Measurements from ENCODE around the gene SNTG2. TPM values are rescaled to one million over a fixed set of nuclear protein-coding genes. Genes with fewer than 3 reads are reported as not detected.

The SNTG2 gene
- total and polyA plus RNA-seq, 10 of the 15 experiments (the other 5 are each of a cell fraction or from before 2014, with no cell fraction given) = not detected

DNA sequence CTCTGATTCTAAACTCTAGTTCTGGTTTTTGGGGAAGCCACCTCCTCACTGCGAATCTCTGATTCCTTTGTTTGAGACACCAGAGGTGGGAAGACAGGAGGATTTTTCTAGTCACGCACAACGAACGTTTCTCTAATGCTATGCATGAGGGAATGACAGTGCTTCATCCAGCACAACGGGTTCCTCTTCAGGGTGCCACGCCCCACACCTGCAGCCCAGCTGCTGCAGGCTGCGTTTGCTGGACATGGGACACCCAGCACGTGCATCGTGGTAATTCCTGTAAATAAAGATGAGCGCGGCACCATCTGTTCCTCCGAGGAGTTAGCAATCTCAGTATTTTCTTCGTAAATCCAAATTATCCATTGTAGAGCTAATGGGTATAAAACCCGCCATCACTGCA lies 425.1 kb downstream of the SNTG2 start:
- H3K9me3 ChIP-seq (replicated peaks; ENCODE audit: control insufficient read depth, insufficient read depth, low read length) = no peaks in the 10 kb centered on the region; the same call in 2 of the 3 replicates
- ChIA-PET CTCF (no interaction called here), RAD21 (ENCODE audit: unreplicated experiment) (no interaction called here), POLR2A (no interaction called here), SMC1A (ENCODE audit: uncharacterized antibody, unreplicated experiment) (no interaction called here)
- no peak overlapping the region for H3K4me3 ChIP-seq
- H4K20me1 ChIP-seq (ENCODE audit: control insufficient read depth, insufficient read depth) = no peaks in the 10 kb centered on the region
- H3K27ac ChIP-seq (ENCODE audit: control insufficient read depth, insufficient read depth) = no peak overlapping the region
- no peaks in the 10 kb centered on the region for H3K79me2 ChIP-seq (ENCODE audit: control insufficient read depth, insufficient read depth, low read length)
- no peaks in the 10 kb centered on the region for H3K36me3 ChIP-seq (ENCODE audit: control insufficient read depth in 2 of 2, insufficient read depth in 2 of 2, low read length in 1 of 2)
- H3K27me3 ChIP-seq (replicated peaks in 1 of 2; ENCODE audit: control insufficient read depth in 2 of 2, insufficient read depth in 2 of 2, low read length in 1 of 2) = no peaks in the 10 kb centered on the region
- DNase-seq (ENCODE audit: low read depth, low spot score) = no peak
- intact Hi-C loops (cut with micrococcal nuclease; ENCODE audit: unreplicated experiment) (no loop called here), in situ Hi-C loops (cut with MboI) (no loop called here)
- H3K9ac ChIP-seq (ENCODE audit: control insufficient read depth, insufficient read depth, low read length) = no peak overlapping the region
- FAIRE-seq = no peak
- H3K4me2 ChIP-seq (ENCODE audit: control insufficient read depth, insufficient read depth) = no peak overlapping the region
- no peak for ATAC-seq
- 11% methylated on average over 14 of the region's 14 CpGs for WGBS (ENCODE audit: insufficient coverage, insufficient replicate concordance, low lambda C conversion rate, missing lambda C conversion rate)
- no peaks in the 10 kb centered on the region for H3K4me1 ChIP-seq (ENCODE audit: control insufficient read depth, insufficient read depth, low read length)
- no TSS peak for BruUV-seq (replicated peaks)
- H2AFZ ChIP-seq (ENCODE audit: control insufficient read depth, low read depth, low read length) = no peak overlapping the region
- TF ChIP-seq LARP7 (IDR thresholded peaks at IDR 0.05) (no peak), PML (IDR thresholded peaks at IDR 0.05; ENCODE audit: low read length) (no peak), ZNF622 (IDR thresholded peaks at IDR 0.05) (no peak), JUND (IDR thresholded peaks at IDR 0.05; ENCODE audit: low read depth, low read length) (no peak), RB1 (IDR thresholded peaks at IDR 0.05; ENCODE audit: borderline replicate concordance) (no peak), E4F1 (IDR thresholded peaks at IDR 0.05; ENCODE audit: borderline replicate concordance, partially characterized antibody) (no peak), JUNB (IDR thresholded peaks at IDR 0.05) (no peak), SUPT20H (IDR thresholded peaks at IDR 0.05; ENCODE audit: borderline replicate concordance, control insufficient read depth, low read depth, low read length) (no peak), SKIL (IDR thresholded peaks at IDR 0.05; ENCODE audit: low read depth, poor library complexity, severe bottlenecking) (no peak), DPF2 (IDR thresholded peaks at IDR 0.05) (no peak), SMAD5 (IDR thresholded peaks at IDR 0.05; ENCODE audit: low read depth) (no peak)
- TF ChIP-seq, protein P1, sequence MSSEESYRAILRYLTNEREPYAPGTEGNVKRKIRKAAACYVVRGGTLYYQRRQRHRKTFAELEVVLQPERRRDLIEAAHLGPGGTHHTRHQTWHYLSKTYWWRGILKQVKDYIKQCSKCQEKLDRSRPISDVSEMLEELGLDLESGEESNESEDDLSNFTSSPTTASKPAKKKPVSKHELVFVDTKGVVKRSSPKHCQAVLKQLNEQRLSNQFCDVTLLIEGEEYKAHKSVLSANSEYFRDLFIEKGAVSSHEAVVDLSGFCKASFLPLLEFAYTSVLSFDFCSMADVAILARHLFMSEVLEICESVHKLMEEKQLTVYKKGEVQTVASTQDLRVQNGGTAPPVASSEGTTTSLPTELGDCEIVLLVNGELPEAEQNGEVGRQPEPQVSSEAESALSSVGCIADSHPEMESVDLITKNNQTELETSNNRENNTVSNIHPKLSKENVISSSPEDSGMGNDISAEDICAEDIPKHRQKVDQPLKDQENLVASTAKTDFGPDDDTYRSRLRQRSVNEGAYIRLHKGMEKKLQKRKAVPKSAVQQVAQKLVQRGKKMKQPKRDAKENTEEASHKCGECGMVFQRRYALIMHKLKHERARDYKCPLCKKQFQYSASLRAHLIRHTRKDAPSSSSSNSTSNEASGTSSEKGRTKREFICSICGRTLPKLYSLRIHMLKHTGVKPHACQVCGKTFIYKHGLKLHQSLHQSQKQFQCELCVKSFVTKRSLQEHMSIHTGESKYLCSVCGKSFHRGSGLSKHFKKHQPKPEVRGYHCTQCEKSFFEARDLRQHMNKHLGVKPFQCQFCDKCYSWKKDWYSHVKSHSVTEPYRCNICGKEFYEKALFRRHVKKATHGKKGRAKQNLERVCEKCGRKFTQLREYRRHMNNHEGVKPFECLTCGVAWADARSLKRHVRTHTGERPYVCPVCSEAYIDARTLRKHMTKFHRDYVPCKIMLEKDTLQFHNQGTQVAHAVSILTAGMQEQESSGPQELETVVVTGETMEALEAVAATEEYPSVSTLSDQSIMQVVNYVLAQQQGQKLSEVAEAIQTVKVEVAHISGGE (CRISPR knock-in tag; IDR thresholded peaks at IDR 0.05) = no peak
- TF ChIP-seq, protein P2, sequence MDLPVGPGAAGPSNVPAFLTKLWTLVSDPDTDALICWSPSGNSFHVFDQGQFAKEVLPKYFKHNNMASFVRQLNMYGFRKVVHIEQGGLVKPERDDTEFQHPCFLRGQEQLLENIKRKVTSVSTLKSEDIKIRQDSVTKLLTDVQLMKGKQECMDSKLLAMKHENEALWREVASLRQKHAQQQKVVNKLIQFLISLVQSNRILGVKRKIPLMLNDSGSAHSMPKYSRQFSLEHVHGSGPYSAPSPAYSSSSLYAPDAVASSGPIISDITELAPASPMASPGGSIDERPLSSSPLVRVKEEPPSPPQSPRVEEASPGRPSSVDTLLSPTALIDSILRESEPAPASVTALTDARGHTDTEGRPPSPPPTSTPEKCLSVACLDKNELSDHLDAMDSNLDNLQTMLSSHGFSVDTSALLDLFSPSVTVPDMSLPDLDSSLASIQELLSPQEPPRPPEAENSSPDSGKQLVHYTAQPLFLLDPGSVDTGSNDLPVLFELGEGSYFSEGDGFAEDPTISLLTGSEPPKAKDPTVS (IDR thresholded peaks at IDR 0.05; ENCODE audit: low read depth, low read length) = no peak
- TF ChIP-seq, protein P3, sequence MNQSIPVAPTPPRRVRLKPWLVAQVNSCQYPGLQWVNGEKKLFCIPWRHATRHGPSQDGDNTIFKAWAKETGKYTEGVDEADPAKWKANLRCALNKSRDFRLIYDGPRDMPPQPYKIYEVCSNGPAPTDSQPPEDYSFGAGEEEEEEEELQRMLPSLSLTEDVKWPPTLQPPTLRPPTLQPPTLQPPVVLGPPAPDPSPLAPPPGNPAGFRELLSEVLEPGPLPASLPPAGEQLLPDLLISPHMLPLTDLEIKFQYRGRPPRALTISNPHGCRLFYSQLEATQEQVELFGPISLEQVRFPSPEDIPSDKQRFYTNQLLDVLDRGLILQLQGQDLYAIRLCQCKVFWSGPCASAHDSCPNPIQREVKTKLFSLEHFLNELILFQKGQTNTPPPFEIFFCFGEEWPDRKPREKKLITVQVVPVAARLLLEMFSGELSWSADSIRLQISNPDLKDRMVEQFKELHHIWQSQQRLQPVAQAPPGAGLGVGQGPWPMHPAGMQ (IDR thresholded peaks at IDR 0.05; ENCODE audit: borderline replicate concordance) = no peak
